Cardiac fibroblast (primary cell): ENCODE results near the gene TMEM247.

Source experiments
- DNase-seq, 2 donors: peaks; one replicate each; pipeline versions ENCODE4 v3.0.0 to v3.0.0-alpha.2; 2010; ENCODE audit warnings: low read depth in 2 of 2
- H3K4me3 ChIP-seq, 2 donors: replicated peaks in 1 of 2; 1 replicate in 1 of 2; 2 replicates in 1 of 2; pipeline ENCODE4 v1.5.1; 2011; ENCODE audit warnings: low read depth in 2 of 2, low read length in 2 of 2, mild to moderate bottlenecking in 2 of 2, moderate library complexity in 1 of 2
- TF ChIP-seq, protein P1 (sequence below): IDR thresholded peaks from one replicate; pipeline ENCODE4 v1.5.1; 2011; ENCODE audit warnings: low read depth, mild to moderate bottlenecking, low read length, inconsistent platforms

Gene TMEM247

GRCh38 chr2:46502291-46502885, 23.0 kb downstream of the TMEM247 start:
- no peak overlapping the region for H3K4me3 ChIP-seq
- no peak for DNase-seq
- TF ChIP-seq, protein P1, sequence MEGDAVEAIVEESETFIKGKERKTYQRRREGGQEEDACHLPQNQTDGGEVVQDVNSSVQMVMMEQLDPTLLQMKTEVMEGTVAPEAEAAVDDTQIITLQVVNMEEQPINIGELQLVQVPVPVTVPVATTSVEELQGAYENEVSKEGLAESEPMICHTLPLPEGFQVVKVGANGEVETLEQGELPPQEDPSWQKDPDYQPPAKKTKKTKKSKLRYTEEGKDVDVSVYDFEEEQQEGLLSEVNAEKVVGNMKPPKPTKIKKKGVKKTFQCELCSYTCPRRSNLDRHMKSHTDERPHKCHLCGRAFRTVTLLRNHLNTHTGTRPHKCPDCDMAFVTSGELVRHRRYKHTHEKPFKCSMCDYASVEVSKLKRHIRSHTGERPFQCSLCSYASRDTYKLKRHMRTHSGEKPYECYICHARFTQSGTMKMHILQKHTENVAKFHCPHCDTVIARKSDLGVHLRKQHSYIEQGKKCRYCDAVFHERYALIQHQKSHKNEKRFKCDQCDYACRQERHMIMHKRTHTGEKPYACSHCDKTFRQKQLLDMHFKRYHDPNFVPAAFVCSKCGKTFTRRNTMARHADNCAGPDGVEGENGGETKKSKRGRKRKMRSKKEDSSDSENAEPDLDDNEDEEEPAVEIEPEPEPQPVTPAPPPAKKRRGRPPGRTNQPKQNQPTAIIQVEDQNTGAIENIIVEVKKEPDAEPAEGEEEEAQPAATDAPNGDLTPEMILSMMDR = no peak

DNA sequence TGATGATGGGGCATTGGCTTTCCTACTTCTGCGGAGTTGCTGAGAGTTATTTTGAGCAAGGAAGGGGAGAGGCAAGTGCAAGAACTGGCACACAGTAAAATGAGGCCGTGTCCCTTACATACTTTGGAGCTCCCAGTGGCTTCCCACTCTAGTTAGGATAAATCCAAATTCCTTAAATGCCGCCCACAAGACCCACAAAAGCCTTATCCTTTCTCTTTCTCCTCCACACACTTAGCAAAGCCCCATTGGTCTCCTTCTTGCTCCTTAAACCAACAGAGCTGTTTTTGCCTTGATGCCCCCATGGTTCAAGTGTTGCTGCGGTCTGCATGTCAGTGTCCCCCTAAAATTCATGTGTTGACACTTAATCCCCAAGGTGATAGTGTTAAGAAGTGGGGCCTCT, 24.3 kb downstream of the TMEM247 start:
- no peak overlapping the region for H3K4me3 ChIP-seq
- DNase-seq = no peak
- TF ChIP-seq, protein P1 = no peak

GRCh38 chr2:46504221-46504620, 24.9 kb downstream of the TMEM247 start:
- DNase-seq = no peak
- H3K4me3 ChIP-seq = no peak overlapping the region
- TF ChIP-seq, protein P1 = no peak

GRCh38 chr2:46504685-46505471, 25.5 kb downstream of the TMEM247 start:
- no peak overlapping the region for H3K4me3 ChIP-seq
- TF ChIP-seq, protein P1 = no peak
- DNase-seq = no peak

DNA sequence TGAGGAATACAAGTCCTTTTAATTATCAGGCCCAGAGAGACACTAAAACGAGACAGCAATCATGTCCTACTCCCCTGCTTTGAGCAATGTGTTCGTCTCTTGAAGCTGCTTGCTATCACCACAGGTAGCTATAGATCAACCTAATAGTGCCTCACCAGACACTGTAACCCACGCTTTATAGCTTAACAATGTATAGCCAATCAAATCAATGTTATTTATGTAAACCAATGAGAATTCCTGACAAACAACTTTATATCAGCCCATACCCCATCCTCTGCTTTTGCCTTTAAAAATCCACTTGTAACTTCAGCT, 26.1 kb downstream of the TMEM247 start:
- no peak overlapping the region for H3K4me3 ChIP-seq
- TF ChIP-seq, protein P1 = no peak
- no peak for DNase-seq

- TF ChIP-seq, protein P1 = no peak
- no peak overlapping the region for H3K4me3 ChIP-seq
- DNase-seq = no peak
These were observed 26.9 kb downstream of the TMEM247 start for GRCh38 chr2:46506131-46506706.
